Natural killer cell (primary cell): Measurements from ENCODE around the gene TICAM1. TPM values are rescaled to one million over a fixed set of nuclear protein-coding genes. Genes with fewer than 3 reads are reported as not detected.
"Not testable (repeated sequence)": the region's sequence is repeated elsewhere in the genome, so short reads cannot be mapped to it uniquely, and the experiment has no call there.

Source experiments
- ATAC-seq, 3 donors: fragments of 150-1000 bp in 2 of 3; fragments of 200-7000 bp in 1 of 3; cut with Tn5 transposase; 1 replicate in 1 of 3; 2 replicates in 2 of 3; pipeline ENCODE4 v1.10.0; 2021; ENCODE audit warnings: mild to moderate bottlenecking in 2 of 3, moderate library complexity in 2 of 3
- DNase-seq, 2 donors: peaks; one replicate each; pipeline versions ENCODE4 v3.0.0 to v3.0.0-alpha.2; 2013 to 2021; ENCODE audit warnings: mixed read lengths in 1 of 2
- H3K27ac ChIP-seq: one replicate; pipeline ENCODE4 v1.5.1; 2013; ENCODE audit warnings: mild to moderate bottlenecking, low read length
- H3K27me3 ChIP-seq: one replicate; pipeline ENCODE4 v1.6.1; 2013; ENCODE audit warnings: low read length; ENCODE audit not compliant: control insufficient read depth, insufficient read depth
- H3K36me3 ChIP-seq: one replicate; pipeline ENCODE4 v1.6.1; 2013; ENCODE audit warnings: low read length; ENCODE audit not compliant: control insufficient read depth, insufficient read depth
- H3K4me1 ChIP-seq: one replicate; pipeline ENCODE4 v1.6.1; 2013; ENCODE audit warnings: low read length; ENCODE audit not compliant: control insufficient read depth, insufficient read depth
- H3K4me3 ChIP-seq: one replicate; pipeline ENCODE4 v1.5.1; 2013; ENCODE audit warnings: low read length
- H3K9me3 ChIP-seq: one replicate; pipeline ENCODE4 v1.6.1; 2013; ENCODE audit warnings: low read length; ENCODE audit not compliant: control insufficient read depth, insufficient read depth
- H3K27ac Mint-ChIP-seq, 2 donors: one replicate each; pipeline ENCODE4 v1.8.0; 2022; ENCODE audit warnings: mild to moderate bottlenecking in 2 of 2, mixed read lengths in 2 of 2, moderate library complexity in 1 of 2
- H3K27me3 Mint-ChIP-seq, 2 donors: one replicate each; pipeline ENCODE4 v1.8.0; 2022; ENCODE audit warnings: low read depth in 2 of 2, mixed read lengths in 2 of 2
- H3K36me3 Mint-ChIP-seq: one replicate; pipeline ENCODE4 v1.8.0; 2022; ENCODE audit warnings: mixed read lengths
- H3K4me1 Mint-ChIP-seq, 2 donors: one replicate each; pipeline ENCODE4 v1.8.0; 2022; ENCODE audit warnings: mixed read lengths in 2 of 2
- H3K4me3 Mint-ChIP-seq: one replicate; pipeline ENCODE4 v1.8.0; 2022; ENCODE audit warnings: mild to moderate bottlenecking, moderate library complexity, mixed read lengths
- H3K9me3 Mint-ChIP-seq, 2 donors: one replicate each; pipeline ENCODE4 v1.8.0; 2022; ENCODE audit warnings: mixed read lengths in 2 of 2
- WGBS: methylation state at CpG from one replicate; pipeline ENCODE4 v1.1.7; 2013; ENCODE audit warnings: missing lambda C conversion rate; ENCODE audit not compliant: insufficient coverage; 5-methylcytosine and 5-hydroxymethylcytosine counted together
- intact Hi-C: fragments of 100-400 bp; cut with micrococcal nuclease; formaldehyde crosslinking; loops from one replicate; pipeline ENCODE4 v1.14.2; 2022
- total RNA-seq, 4 donors: library from RNA; stranded (reverse); fragments of 120-200 nt in 1 of 4; gene quantifications; one replicate each; pipeline versions ENCODE4 v1.2.3 to v1.2.4, GENCODE V29; 2013 to 2022
- TF ChIP-seq, protein P1 (sequence below): fragments of 200-600 bp; IDR thresholded peaks from one replicate; pipeline ENCODE4 v1.8.0; 2022; ENCODE audit warnings: antibody characterized with exemption

TICAM1 gene
- total RNA-seq, 3 donors from 2014 or later (not counting 1 experiment from before 2014, with no cell fraction given): 22.6 to 24.8 (median 22.7) TPM

DNA sequence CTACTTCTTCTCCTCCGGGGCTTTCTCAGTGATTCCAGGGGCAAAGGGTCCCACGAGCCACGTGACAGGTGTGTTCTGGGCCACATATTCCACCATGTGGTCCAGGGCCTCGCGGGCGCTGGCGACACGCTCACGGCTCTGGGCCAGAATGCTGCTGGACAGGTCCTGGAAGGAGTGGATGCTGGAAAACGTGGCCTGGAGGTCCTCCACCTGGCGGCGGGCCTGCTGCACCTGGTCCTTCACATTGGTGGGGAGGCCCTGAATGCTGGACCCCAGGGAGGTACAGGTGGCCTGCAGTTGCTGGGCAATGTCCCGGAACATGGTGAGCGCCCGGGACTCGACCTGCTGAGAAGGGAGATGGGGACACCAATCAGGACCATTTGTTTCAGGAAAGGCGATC, 7.7 kb upstream of the TICAM1 start:
- no peak overlapping the region for H3K27ac Mint-ChIP-seq
- H3K4me1 Mint-ChIP-seq: peaks cover 0 to 6% of the 10 kb centered on the region in 2 donors
- H3K4me1 ChIP-seq: no peaks in the 10 kb centered on the region
- no peaks in the 10 kb centered on the region for H3K27me3 ChIP-seq
- ATAC-seq (no peak), DNase-seq (no peak)
- 96% methylated on average over 17 of the region's 17 CpGs for WGBS
- H3K36me3 Mint-ChIP-seq: no peaks in the 10 kb centered on the region
- no peak overlapping the region for H3K4me3 ChIP-seq
- intact Hi-C loops: no loop called here
- H3K4me3 Mint-ChIP-seq: no peak overlapping the region
- H3K27ac ChIP-seq: no peak overlapping the region
- no peaks in the 10 kb centered on the region for H3K9me3 ChIP-seq
- H3K36me3 ChIP-seq: peaks cover 9% of the 10 kb centered on the region
- TF ChIP-seq, protein P1, sequence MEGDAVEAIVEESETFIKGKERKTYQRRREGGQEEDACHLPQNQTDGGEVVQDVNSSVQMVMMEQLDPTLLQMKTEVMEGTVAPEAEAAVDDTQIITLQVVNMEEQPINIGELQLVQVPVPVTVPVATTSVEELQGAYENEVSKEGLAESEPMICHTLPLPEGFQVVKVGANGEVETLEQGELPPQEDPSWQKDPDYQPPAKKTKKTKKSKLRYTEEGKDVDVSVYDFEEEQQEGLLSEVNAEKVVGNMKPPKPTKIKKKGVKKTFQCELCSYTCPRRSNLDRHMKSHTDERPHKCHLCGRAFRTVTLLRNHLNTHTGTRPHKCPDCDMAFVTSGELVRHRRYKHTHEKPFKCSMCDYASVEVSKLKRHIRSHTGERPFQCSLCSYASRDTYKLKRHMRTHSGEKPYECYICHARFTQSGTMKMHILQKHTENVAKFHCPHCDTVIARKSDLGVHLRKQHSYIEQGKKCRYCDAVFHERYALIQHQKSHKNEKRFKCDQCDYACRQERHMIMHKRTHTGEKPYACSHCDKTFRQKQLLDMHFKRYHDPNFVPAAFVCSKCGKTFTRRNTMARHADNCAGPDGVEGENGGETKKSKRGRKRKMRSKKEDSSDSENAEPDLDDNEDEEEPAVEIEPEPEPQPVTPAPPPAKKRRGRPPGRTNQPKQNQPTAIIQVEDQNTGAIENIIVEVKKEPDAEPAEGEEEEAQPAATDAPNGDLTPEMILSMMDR: no peak
- no peaks in the 10 kb centered on the region for H3K9me3 Mint-ChIP-seq
- H3K27me3 Mint-ChIP-seq: no peaks in the 10 kb centered on the region

DNA sequence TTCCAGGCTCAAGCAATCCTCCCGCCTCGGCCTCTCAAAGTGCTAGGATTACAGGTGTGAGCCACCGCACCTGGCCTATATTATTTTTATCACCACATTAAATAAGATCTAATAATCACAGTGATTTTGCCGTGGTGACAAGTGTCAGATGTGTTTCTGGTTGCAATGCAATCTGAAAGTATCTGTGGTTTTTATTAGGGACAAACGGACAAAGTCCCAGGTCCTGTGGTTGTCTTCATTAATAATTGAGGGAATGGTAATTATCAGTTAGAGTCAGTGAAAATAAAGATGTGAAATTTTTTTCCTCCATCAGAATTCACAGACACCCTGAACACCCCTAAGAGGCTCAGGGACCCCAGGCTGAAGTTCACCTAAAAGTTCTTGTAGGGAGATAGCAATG, 1.3 kb upstream of the TICAM1 start:
- H3K27ac Mint-ChIP-seq: peak overlapping the region; percentile 73 to 92
- no peak for ATAC-seq

DNA sequence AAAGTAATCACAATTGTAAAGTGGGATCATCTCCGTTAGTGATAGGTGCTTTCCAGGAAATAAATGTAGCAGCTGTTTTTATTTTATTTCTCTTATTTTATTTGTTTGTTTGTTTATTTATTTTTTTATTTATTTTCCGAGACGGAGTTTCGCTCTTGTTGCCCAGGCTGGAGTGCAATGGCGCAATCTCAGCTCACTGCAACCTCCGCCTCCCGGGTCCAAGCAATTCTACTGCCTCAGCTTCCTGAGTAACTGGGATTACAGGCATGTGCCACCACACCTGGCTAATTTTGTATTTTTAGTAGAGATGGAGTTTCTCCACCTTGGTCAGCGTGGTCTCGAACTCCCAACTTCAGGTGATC, 448 bp upstream of the TICAM1 start:
- 38% methylated on average over 8 of the region's 9 CpGs for WGBS
- H3K9me3 ChIP-seq, H3K36me3 Mint-ChIP-seq, H3K36me3 ChIP-seq, ATAC-seq, H3K27me3 Mint-ChIP-seq, DNase-seq, intact Hi-C loops, H3K27me3 ChIP-seq, H3K9me3 Mint-ChIP-seq: not testable (repeated sequence)
- peaks cover 20 to 30% of the 10 kb centered on the region in 2 donors for H3K4me1 Mint-ChIP-seq
- H3K27ac ChIP-seq: peak overlapping the region; percentile 84
- H3K4me3 ChIP-seq: peak overlapping the region; percentile 76
- peaks cover 32% of the 10 kb centered on the region for H3K4me1 ChIP-seq
- H3K27ac Mint-ChIP-seq: peak overlapping the region; percentile 86 to 92
- H3K4me3 Mint-ChIP-seq: peak overlapping the region; percentile 89

More for the DNA sequence above, 1.3 kb upstream of the TICAM1 start:
- DNase-seq: no peak
- H3K4me1 Mint-ChIP-seq: peaks cover 20 to 33% of the 10 kb centered on the region in 2 donors
- no peaks in the 10 kb centered on the region for H3K9me3 Mint-ChIP-seq
- Histone ChIP-seq H3K27me3 (no peaks in the 10 kb centered on the region), H3K27ac (no peak overlapping the region), H3K4me1 (peaks cover 32% of the 10 kb centered on the region), H3K36me3 (no peaks in the 10 kb centered on the region), H3K4me3 (no peak overlapping the region), H3K9me3 (no peaks in the 10 kb centered on the region)
- intact Hi-C loops: no loop called here
- H3K4me3 Mint-ChIP-seq: peak overlapping the region; percentile 89
- TF ChIP-seq, protein P1: no peak
- no peaks in the 10 kb centered on the region for H3K36me3 Mint-ChIP-seq
- no peaks in the 10 kb centered on the region for H3K27me3 Mint-ChIP-seq
- WGBS: 83% methylated on average over 4 of the region's 5 CpGs

DNA sequence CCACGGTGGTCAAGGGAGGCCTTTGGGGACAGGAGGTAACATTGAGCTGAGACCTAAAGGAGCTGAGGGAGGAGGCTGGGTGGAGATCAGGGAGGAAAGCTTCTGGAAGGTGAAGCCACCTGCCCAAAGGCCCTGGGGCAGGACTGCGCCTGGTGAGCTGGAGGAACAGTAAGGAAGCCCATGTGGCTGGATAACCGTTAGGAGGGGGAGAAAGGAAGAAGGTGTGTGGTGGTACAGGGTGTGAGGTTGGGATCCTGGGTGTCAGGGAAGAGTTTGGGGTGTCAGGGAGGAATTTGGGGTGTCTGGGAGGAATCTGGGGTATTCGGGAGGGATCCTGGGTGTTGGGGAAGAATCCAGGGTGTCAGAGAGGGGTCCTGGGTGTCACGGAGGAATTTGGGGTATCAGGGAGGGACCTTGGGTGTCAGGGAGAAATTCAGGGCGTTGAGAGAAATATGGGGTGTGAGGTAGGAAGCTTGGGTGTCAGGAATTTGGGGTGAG, 695 bp downstream of the TICAM1 start:
- peak overlapping the region; percentile 89 for H3K4me3 Mint-ChIP-seq
- no peaks in the 10 kb centered on the region for H3K36me3 Mint-ChIP-seq
- H3K4me1 Mint-ChIP-seq: peaks cover 20 to 30% of the 10 kb centered on the region in 2 donors
- Histone ChIP-seq H3K36me3 (no peaks in the 10 kb centered on the region), H3K27ac (peak overlapping the region; percentile 84), H3K4me1 (peaks cover 32% of the 10 kb centered on the region), H3K4me3 (peak overlapping the region; percentile 76), H3K27me3 (no peaks in the 10 kb centered on the region), H3K9me3 (no peaks in the 10 kb centered on the region)
- ATAC-seq (no peak), DNase-seq (peak in 1 of 2 donors; percentile 31)
- no peaks in the 10 kb centered on the region for H3K9me3 Mint-ChIP-seq
- 58% methylated on average over 6 of the region's 6 CpGs for WGBS
- TF ChIP-seq, protein P1: no peak
- no peaks in the 10 kb centered on the region for H3K27me3 Mint-ChIP-seq
- peak overlapping the region; percentile 86 to 92 for H3K27ac Mint-ChIP-seq
- intact Hi-C loops: no loop called here
